Panc1 (cell line): ENCODE data around the gene SIN3B. TPM values are rescaled to one million over a fixed set of nuclear protein-coding genes. Genes with fewer than 3 reads are reported as not detected.

Experiments used
- ATAC-seq: fragments of 200-7000 bp; cut with Tn5 transposase; 2 replicates; pipeline ENCODE4 v1.9.1; 2020; ENCODE audit warnings: mild to moderate bottlenecking, moderate library complexity
- BruUV-seq: library from RNA; stranded (reverse); fragments of 400-500 nt; replicated peaks from 2 replicates; lab custom pipeline; 2021; lab: Mats Ljungman, UMichigan
- CTCF ChIA-PET: fragments of 300-600 bp; sonication (Branson Sonifier 250); formaldehyde crosslinking; loops from one replicate; lab custom pipeline; 2022; ENCODE audit warnings: antibody characterized with exemption; lab: Charles Lee
- POLR2A ChIA-PET: fragments of 300-600 bp; sonication (Branson Sonifier 250); formaldehyde crosslinking; loops from one replicate; lab custom pipeline; 2022; ENCODE audit warnings: antibody characterized with exemption; lab: Charles Lee
- DNase-seq: peaks from one replicate; pipeline ENCODE4 v3.0.0-alpha.2; 2010; ENCODE audit warnings: low read depth, low spot score
- H3K27ac ChIP-seq: 2 replicates; pipeline ENCODE4 v1.5.1; 2011; ENCODE audit warnings: mild to moderate bottlenecking, low read length, inconsistent platforms
- H3K27me3 ChIP-seq: fragments of 200-500 bp; sonication (Bioruptor generic); 2 replicates; pipeline ENCODE4 v1.6.0; 2014; ENCODE audit warnings: low read length, inconsistent platforms; ENCODE audit not compliant: control insufficient read depth, insufficient read depth
- H3K36me3 ChIP-seq: fragments of 200-500 bp; sonication (Bioruptor generic); 2 replicates; pipeline ENCODE4 v1.5.1; 2014; ENCODE audit warnings: inconsistent platforms, mild to moderate bottlenecking, low read length, moderate library complexity; ENCODE audit not compliant: control insufficient read depth, insufficient read depth
- H3K4me1 ChIP-seq: 2 replicates; pipeline ENCODE4 v1.5.1; 2011; ENCODE audit warnings: inconsistent platforms, mild to moderate bottlenecking, low read length, moderate library complexity; ENCODE audit not compliant: control insufficient read depth, insufficient read depth
- H3K4me3 ChIP-seq, 2 experiments: 2 replicates each; pipeline ENCODE4 v1.5.1; 2011 to 2012; ENCODE audit warnings: low read depth in 2 of 2, low read length in 2 of 2, mild to moderate bottlenecking in 2 of 2, inconsistent platforms in 1 of 2, moderate library complexity in 1 of 2
- H3K9me3 ChIP-seq: fragments of 200-500 bp; sonication (Bioruptor generic); 2 replicates; pipeline ENCODE4 v1.5.1; 2014; ENCODE audit warnings: low read depth, mild to moderate bottlenecking, inconsistent platforms, low read length, moderate library complexity; ENCODE audit not compliant: control insufficient read depth, insufficient read depth
- POLR2AphosphoS5 ChIP-seq: IDR thresholded peaks from 2 replicates; pipeline ENCODE4 v1.6.1; 2012; ENCODE audit warnings: mild to moderate bottlenecking, low read depth, low read length, moderate library complexity
- SIN3A ChIP-seq: IDR thresholded peaks from 2 replicates; pipeline ENCODE4 v1.6.1; 2012; ENCODE audit warnings: low read depth, mild to moderate bottlenecking, low read length, moderate library complexity, borderline replicate concordance; ENCODE audit not compliant: insufficient read depth
- TCF7L2 ChIP-seq: IDR thresholded peaks from 2 replicates; pipeline ENCODE4 v1.6.1; 2011; ENCODE audit warnings: mild to moderate bottlenecking, low read depth, low read length, inconsistent platforms
- in situ Hi-C: cut with HindIII; loops from 2 replicates; pipeline ENCODE4 v1.10.0; 2016; ENCODE audit warnings: low sequenced_read_pairs, low pct_unique_long_range_greater_than_20kb
- intact Hi-C: fragments of 100-400 bp; cut with micrococcal nuclease; formaldehyde crosslinking; loops from one replicate; pipeline ENCODE4 v1.10.0; 2022; ENCODE audit not compliant: unreplicated experiment
- total RNA-seq: library from RNA; stranded (reverse); gene quantifications from one replicate; pipeline ENCODE4 v1.2.1, GENCODE V29; 2021; ENCODE audit not compliant: unreplicated experiment
- TF ChIP-seq, protein P1 (sequence below): fragments of 450-650 bp; IDR thresholded peaks from 2 replicates; pipeline ENCODE4 v1.5.1; 2017; ENCODE audit warnings: mild to moderate bottlenecking
- TF ChIP-seq, protein P2 (sequence below), 2 experiments: IDR thresholded peaks; 2 replicates each; pipeline ENCODE4 v1.6.1; 2011 to 2012; ENCODE audit warnings: low read depth in 2 of 2, control low read depth in 1 of 2, low read length in 1 of 2, mild to moderate bottlenecking in 1 of 2, moderate library complexity in 1 of 2; ENCODE audit not compliant: insufficient read depth in 1 of 2

The SIN3B gene
- total RNA-seq, 1 experiment from 2014 or later = 47.0 TPM

DNA sequence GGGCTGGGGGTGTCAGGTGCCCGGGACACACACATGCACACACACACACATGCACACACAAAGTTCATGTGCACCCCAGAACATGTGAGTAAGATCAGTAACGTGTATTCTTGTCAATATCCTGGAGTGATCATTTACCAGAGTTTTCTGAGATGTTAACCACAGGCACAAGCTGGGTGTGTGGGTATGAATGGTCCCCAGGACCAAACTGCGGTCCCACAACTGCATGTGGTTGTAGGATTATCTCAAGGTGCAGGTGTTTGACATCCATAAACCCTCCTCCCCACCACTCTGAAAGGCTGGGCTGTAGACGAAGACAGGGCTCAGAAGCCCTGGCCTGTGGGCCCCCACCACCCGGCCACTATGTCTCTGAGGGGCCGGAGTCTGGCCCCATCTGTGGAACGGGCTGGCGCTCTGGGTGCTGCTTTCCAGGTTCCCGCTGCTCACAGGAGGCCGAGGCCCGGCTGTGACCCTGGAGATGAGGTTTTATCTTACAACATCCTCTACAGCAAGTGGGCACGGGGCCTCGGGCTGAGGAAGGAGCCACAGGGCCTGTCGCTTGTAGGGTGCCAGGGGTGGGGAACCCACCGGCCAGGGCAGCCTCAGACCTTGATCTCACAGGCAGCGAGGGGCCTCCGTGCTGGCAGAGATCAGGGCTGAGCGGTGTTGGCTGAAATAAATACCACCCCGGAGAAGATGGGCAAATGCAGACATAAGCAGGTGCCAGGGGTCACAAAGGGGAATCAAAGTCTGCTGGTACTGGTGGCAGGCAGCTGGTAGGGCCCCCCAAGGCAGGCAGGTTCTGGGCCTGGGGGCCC lies 63.9 kb downstream of the SIN3B start:
- TF ChIP-seq POLR2AphosphoS5 (no peak), SIN3A (no peak), TCF7L2 (no peak)
- TF ChIP-seq, protein P1, sequence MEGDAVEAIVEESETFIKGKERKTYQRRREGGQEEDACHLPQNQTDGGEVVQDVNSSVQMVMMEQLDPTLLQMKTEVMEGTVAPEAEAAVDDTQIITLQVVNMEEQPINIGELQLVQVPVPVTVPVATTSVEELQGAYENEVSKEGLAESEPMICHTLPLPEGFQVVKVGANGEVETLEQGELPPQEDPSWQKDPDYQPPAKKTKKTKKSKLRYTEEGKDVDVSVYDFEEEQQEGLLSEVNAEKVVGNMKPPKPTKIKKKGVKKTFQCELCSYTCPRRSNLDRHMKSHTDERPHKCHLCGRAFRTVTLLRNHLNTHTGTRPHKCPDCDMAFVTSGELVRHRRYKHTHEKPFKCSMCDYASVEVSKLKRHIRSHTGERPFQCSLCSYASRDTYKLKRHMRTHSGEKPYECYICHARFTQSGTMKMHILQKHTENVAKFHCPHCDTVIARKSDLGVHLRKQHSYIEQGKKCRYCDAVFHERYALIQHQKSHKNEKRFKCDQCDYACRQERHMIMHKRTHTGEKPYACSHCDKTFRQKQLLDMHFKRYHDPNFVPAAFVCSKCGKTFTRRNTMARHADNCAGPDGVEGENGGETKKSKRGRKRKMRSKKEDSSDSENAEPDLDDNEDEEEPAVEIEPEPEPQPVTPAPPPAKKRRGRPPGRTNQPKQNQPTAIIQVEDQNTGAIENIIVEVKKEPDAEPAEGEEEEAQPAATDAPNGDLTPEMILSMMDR = no peak
- TF ChIP-seq, protein P2, sequence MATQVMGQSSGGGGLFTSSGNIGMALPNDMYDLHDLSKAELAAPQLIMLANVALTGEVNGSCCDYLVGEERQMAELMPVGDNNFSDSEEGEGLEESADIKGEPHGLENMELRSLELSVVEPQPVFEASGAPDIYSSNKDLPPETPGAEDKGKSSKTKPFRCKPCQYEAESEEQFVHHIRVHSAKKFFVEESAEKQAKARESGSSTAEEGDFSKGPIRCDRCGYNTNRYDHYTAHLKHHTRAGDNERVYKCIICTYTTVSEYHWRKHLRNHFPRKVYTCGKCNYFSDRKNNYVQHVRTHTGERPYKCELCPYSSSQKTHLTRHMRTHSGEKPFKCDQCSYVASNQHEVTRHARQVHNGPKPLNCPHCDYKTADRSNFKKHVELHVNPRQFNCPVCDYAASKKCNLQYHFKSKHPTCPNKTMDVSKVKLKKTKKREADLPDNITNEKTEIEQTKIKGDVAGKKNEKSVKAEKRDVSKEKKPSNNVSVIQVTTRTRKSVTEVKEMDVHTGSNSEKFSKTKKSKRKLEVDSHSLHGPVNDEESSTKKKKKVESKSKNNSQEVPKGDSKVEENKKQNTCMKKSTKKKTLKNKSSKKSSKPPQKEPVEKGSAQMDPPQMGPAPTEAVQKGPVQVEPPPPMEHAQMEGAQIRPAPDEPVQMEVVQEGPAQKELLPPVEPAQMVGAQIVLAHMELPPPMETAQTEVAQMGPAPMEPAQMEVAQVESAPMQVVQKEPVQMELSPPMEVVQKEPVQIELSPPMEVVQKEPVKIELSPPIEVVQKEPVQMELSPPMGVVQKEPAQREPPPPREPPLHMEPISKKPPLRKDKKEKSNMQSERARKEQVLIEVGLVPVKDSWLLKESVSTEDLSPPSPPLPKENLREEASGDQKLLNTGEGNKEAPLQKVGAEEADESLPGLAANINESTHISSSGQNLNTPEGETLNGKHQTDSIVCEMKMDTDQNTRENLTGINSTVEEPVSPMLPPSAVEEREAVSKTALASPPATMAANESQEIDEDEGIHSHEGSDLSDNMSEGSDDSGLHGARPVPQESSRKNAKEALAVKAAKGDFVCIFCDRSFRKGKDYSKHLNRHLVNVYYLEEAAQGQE (IDR thresholded peaks at IDR 0.05; ENCODE audit: insufficient read depth in 1 of 2, low read depth in 2 of 2, low read length in 1 of 2) = no peak
- no peaks in the 10 kb centered on the region for H3K27me3 ChIP-seq
- no peaks in the 10 kb centered on the region for H3K36me3 ChIP-seq
- in situ Hi-C loops = no loop called here
- no peak overlapping the region for H3K27ac ChIP-seq
- H3K9me3 ChIP-seq = no peaks in the 10 kb centered on the region
- no TSS peak for BruUV-seq
- DNase-seq = no peak
- H3K4me1 ChIP-seq = no peaks in the 10 kb centered on the region
- intact Hi-C loops = loop anchor here (10.0 kb wide), 1 partner anchor 118 kb away; no protein-coding TSS in a partner anchor
- ChIA-PET CTCF (no interaction called here), POLR2A (no interaction called here)
- ATAC-seq = no peak
- H3K4me3 ChIP-seq = no peak overlapping the region

DNA sequence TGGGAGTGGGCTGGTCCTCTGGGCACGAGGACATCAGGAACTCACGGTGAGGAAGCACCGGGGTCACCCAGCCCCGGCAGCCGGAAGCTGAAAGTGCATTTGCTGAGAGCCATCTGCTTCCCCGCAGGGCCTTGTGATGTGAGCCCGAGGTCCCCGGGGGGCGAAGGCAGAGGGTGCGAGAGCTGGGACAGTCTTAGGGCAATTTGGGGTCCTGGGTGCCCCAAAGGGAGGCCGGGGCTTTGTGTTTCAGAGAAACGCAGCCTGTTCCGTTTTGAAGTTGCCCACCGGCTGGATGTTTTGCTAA lies 64.4 kb downstream of the SIN3B start:
- no peaks in the 10 kb centered on the region for H3K9me3 ChIP-seq
- intact Hi-C loops = loop anchor here (10.0 kb wide), 1 partner anchor 119 kb away; no protein-coding TSS in a partner anchor
- CTCF ChIA-PET = no interaction called here
- H3K4me3 ChIP-seq = no peak overlapping the region
- POLR2A ChIA-PET = no interaction called here
- TF ChIP-seq TCF7L2 = no peak
- TF ChIP-seq, protein P2 (IDR thresholded peaks at IDR 0.05; ENCODE audit: insufficient read depth in 1 of 2, low read depth in 2 of 2, low read length in 1 of 2) = no peak
- TF ChIP-seq POLR2AphosphoS5 = no peak
- TF ChIP-seq, protein P1 = no peak
- no peak for TF ChIP-seq SIN3A
- no peak for ATAC-seq
- no peaks in the 10 kb centered on the region for H3K27me3 ChIP-seq
- no peak for DNase-seq
- H3K36me3 ChIP-seq = no peaks in the 10 kb centered on the region
- H3K4me1 ChIP-seq = no peaks in the 10 kb centered on the region
- in situ Hi-C loops = no loop called here
- H3K27ac ChIP-seq = no peak overlapping the region
- no TSS peak for BruUV-seq
